PC-9 (cell line): ENCODE measurements around the gene CTXND1.

Source experiments
- EZH2 ChIP-seq: fragments of 200-600 bp; sonication (generic); IDR thresholded peaks from 2 replicates; pipeline ENCODE4 v1.8.0; 2017; ENCODE audit warnings: antibody characterized with exemption, low read depth
- TF ChIP-seq, protein P1 (sequence below): fragments of 200-600 bp; sonication (generic); conservative IDR thresholded peaks from 2 replicates; pipeline ENCODE4 v1.6.1; 2017; ENCODE audit warnings: mixed run types, antibody characterized with exemption, mild to moderate bottlenecking, moderate library complexity

DNA sequence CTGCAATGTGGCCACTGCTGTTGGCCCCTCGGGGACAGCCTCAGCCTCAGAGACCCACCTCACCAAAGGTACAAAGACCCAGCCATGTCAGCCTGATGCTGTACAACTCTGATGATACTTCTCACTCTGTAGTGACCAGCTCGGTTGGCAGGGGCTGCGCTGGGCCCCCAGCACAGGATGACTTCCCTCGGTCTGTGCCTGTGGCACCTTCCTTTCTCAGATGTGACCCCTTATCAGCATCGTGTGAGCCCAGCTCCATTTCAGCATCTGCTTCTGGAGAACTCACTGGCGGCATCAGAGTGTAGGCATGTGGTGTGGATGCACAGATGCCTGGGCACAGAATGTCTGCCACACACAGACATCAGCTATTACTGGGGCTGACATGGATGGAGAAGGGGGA, 25.1 kb upstream of the CTXND1 start:
- TF ChIP-seq, protein P1, sequence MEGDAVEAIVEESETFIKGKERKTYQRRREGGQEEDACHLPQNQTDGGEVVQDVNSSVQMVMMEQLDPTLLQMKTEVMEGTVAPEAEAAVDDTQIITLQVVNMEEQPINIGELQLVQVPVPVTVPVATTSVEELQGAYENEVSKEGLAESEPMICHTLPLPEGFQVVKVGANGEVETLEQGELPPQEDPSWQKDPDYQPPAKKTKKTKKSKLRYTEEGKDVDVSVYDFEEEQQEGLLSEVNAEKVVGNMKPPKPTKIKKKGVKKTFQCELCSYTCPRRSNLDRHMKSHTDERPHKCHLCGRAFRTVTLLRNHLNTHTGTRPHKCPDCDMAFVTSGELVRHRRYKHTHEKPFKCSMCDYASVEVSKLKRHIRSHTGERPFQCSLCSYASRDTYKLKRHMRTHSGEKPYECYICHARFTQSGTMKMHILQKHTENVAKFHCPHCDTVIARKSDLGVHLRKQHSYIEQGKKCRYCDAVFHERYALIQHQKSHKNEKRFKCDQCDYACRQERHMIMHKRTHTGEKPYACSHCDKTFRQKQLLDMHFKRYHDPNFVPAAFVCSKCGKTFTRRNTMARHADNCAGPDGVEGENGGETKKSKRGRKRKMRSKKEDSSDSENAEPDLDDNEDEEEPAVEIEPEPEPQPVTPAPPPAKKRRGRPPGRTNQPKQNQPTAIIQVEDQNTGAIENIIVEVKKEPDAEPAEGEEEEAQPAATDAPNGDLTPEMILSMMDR, result no peak
- no peak for TF ChIP-seq EZH2
